IMR-90 (cell line): ENCODE measurements around the gene E2F8. TPM values are rescaled to one million over a fixed set of nuclear protein-coding genes. Genes with fewer than 3 reads are reported as not detected.
A peak's percentile ranks its signal among the peaks of the same experiment; 100 is the strongest.

Source experiments
- ATAC-seq: fragments of 200-7000 bp; cut with Tn5 transposase; 2 replicates; pipeline ENCODE4 v1.9.1; 2020; ENCODE audit warnings: low read depth, mild to moderate bottlenecking, moderate library complexity
- BruUV-seq: library from RNA; stranded (reverse); fragments of 400-500 nt; replicated peaks from 2 replicates; lab custom pipeline; 2021; lab: Mats Ljungman, UMichigan
- CTCF ChIA-PET: fragments of 300-600 bp; formaldehyde crosslinking; extraction: SDS; loops from one replicate; lab custom pipeline; 2021; ENCODE audit warnings: antibody characterized with exemption; lab: Yijun Ruan, JAX
- POLR2A ChIA-PET: fragments of 300-600 bp; sonication (Branson Sonifier 250); formaldehyde crosslinking; loops from one replicate; lab custom pipeline; 2022; ENCODE audit warnings: antibody characterized with exemption; ENCODE audit not compliant: unreplicated experiment; lab: Charles Lee
- DNase-seq: peaks from one replicate; pipeline ENCODE4 v3.0.0; 2013
- H2AFZ ChIP-seq: replicated peaks from 2 replicates; pipeline ENCODE3; 2013; ENCODE audit warnings: low read length, mild to moderate bottlenecking; ENCODE audit not compliant: poor library complexity
- H2AK5ac ChIP-seq: 2 replicates; pipeline ENCODE4 v1.6.1; 2013; ENCODE audit warnings: low read depth, low read length, inconsistent platforms
- H2AK9ac ChIP-seq: replicated peaks from 2 replicates; pipeline ENCODE3; 2013; ENCODE audit warnings: mild to moderate bottlenecking, low read depth, low read length, moderate library complexity; ENCODE audit not compliant: poor library complexity
- H2BK120ac ChIP-seq: 2 replicates; pipeline ENCODE4 v1.6.1; 2013; ENCODE audit warnings: low read depth, low read length, inconsistent platforms
- H2BK15ac ChIP-seq: 3 replicates; pipeline ENCODE4 v1.6.1; 2013; ENCODE audit warnings: low read depth, low read length, inconsistent platforms
- H2BK20ac ChIP-seq: 2 replicates; pipeline ENCODE4 v1.6.1; 2013; ENCODE audit warnings: low read depth, mild to moderate bottlenecking, inconsistent platforms, low read length, moderate library complexity
- H2BK5ac ChIP-seq: 2 replicates; pipeline ENCODE4 v1.6.1; 2013; ENCODE audit warnings: mild to moderate bottlenecking, low read depth, low read length, inconsistent platforms; ENCODE audit not compliant: poor library complexity, severe bottlenecking
- H3K14ac ChIP-seq: replicated peaks from 2 replicates; pipeline ENCODE4 v1.6.1; 2013; ENCODE audit warnings: low read depth, low read length, inconsistent platforms
- H3K18ac ChIP-seq: 2 replicates; pipeline ENCODE4 v1.6.1; 2013; ENCODE audit warnings: low read depth, low read length, control low read depth
- H3K23ac ChIP-seq: 2 replicates; pipeline ENCODE4 v1.6.1; 2013; ENCODE audit warnings: low read depth, low read length, inconsistent platforms
- H3K27ac ChIP-seq: 2 replicates; pipeline ENCODE4 v1.5.1; 2013; ENCODE audit warnings: mild to moderate bottlenecking, control low read depth, low read length; ENCODE audit not compliant: insufficient read depth
- H3K27me3 ChIP-seq: 2 replicates; pipeline ENCODE4 v1.6.1; 2013; ENCODE audit warnings: low read length; ENCODE audit not compliant: control insufficient read depth, insufficient read depth
- H3K36me3 ChIP-seq: 2 replicates; pipeline ENCODE4 v1.6.1; 2013; ENCODE audit warnings: low read length, mixed read lengths; ENCODE audit not compliant: control insufficient read depth, insufficient read depth
- H3K4ac ChIP-seq: 2 replicates; pipeline ENCODE4 v1.6.1; 2013; ENCODE audit warnings: low read depth, low read length, inconsistent platforms
- H3K4me1 ChIP-seq: 2 replicates; pipeline ENCODE4 v1.6.1; 2013; ENCODE audit warnings: low read length, mixed read lengths; ENCODE audit not compliant: control insufficient read depth, insufficient read depth
- H3K4me2 ChIP-seq: 2 replicates; pipeline ENCODE4 v1.6.1; 2013; ENCODE audit warnings: low read depth, mild to moderate bottlenecking, control low read depth, low read length, moderate library complexity
- H3K4me3 ChIP-seq: 2 replicates; pipeline ENCODE4 v1.5.1; 2013; ENCODE audit warnings: low read depth, mild to moderate bottlenecking, control low read depth, low read length, moderate library complexity; ENCODE audit not compliant: insufficient read depth
- H3K56ac ChIP-seq: 2 replicates; pipeline ENCODE4 v1.6.1; 2013; ENCODE audit warnings: low read length, inconsistent platforms; ENCODE audit not compliant: insufficient read depth; ENCODE audit errors: extremely low read depth
- H3K79me1 ChIP-seq, 2 experiments: 2 replicates each; pipeline ENCODE4 v1.6.1; 2013; ENCODE audit warnings: low read length in 2 of 2, inconsistent platforms in 1 of 2, low read depth in 1 of 2
- H3K9ac ChIP-seq: 2 replicates; pipeline ENCODE4 v1.6.1; 2013; ENCODE audit warnings: low read depth, low read length, control low read depth
- H3K9me1 ChIP-seq: 2 replicates; pipeline ENCODE4 v1.6.1; 2013; ENCODE audit warnings: low read length, inconsistent platforms; ENCODE audit not compliant: insufficient read depth
- H3K9me3 ChIP-seq: 2 replicates; pipeline ENCODE4 v1.6.1; 2013; ENCODE audit warnings: low read length; ENCODE audit not compliant: control insufficient read depth, insufficient read depth
- H4K20me1 ChIP-seq: 2 replicates; pipeline ENCODE4 v1.6.1; 2013; ENCODE audit warnings: low read length, inconsistent platforms; ENCODE audit not compliant: insufficient read depth
- H4K5ac ChIP-seq: 2 replicates; pipeline ENCODE4 v1.6.1; 2013; ENCODE audit warnings: mild to moderate bottlenecking, low read depth, low read length, control low read depth
- H4K8ac ChIP-seq, 2 experiments: 2 replicates each; pipeline ENCODE4 v1.6.1; 2013; ENCODE audit warnings: low read depth in 2 of 2, low read length in 2 of 2, control low read depth in 1 of 2, inconsistent platforms in 1 of 2
- H4K91ac ChIP-seq: 2 replicates; pipeline ENCODE4 v1.6.1; 2013; ENCODE audit warnings: low read depth, low read length, inconsistent platforms; ENCODE audit not compliant: insufficient read depth
- BHLHE40 ChIP-seq: fragments of 150-350 bp; IDR thresholded peaks from 2 replicates; pipeline ENCODE4 v1.6.1; 2016; ENCODE audit warnings: mild to moderate bottlenecking, low read depth, low read length
- CEBPB ChIP-seq: IDR thresholded peaks from 2 replicates; pipeline ENCODE4 v1.6.1; 2012; ENCODE audit warnings: low read depth, low read length, improper control_type of control experiment
- CHD1 ChIP-seq: IDR thresholded peaks from 2 replicates; pipeline ENCODE4 v1.6.1; 2012; ENCODE audit warnings: low read depth, low read length, improper control_type of control experiment
- FOS ChIP-seq: fragments of 150-350 bp; IDR thresholded peaks from 2 replicates; pipeline ENCODE4 v1.6.1; 2016; ENCODE audit warnings: low read depth, low read length
- MAFK ChIP-seq: IDR thresholded peaks from 2 replicates; pipeline ENCODE4 v1.6.1; 2012; ENCODE audit warnings: low read depth, low read length, improper control_type of control experiment
- MAZ ChIP-seq: IDR thresholded peaks from 2 replicates; pipeline ENCODE4 v1.6.1; 2012; ENCODE audit warnings: low read depth, mild to moderate bottlenecking, low read length, improper control_type of control experiment, moderate library complexity, borderline replicate concordance
- MXI1 ChIP-seq: IDR thresholded peaks from 2 replicates; pipeline ENCODE4 v1.6.1; 2012; ENCODE audit warnings: low read depth, mild to moderate bottlenecking, low read length, moderate library complexity, borderline replicate concordance
- NFE2L2 ChIP-seq: fragments of 150-350 bp; IDR thresholded peaks from 2 replicates; pipeline ENCODE4 v1.6.1; 2016; ENCODE audit warnings: low read depth, mild to moderate bottlenecking, low read length
- RAD21 ChIP-seq: IDR thresholded peaks from 2 replicates; pipeline ENCODE4 v1.6.1; 2012; ENCODE audit warnings: low read length, improper control_type of control experiment
- RCOR1 ChIP-seq: IDR thresholded peaks from 2 replicates; pipeline ENCODE4 v1.6.1; 2012; ENCODE audit warnings: mild to moderate bottlenecking, low read length, improper control_type of control experiment; ENCODE audit not compliant: insufficient replicate concordance
- RFX5 ChIP-seq: IDR thresholded peaks from 2 replicates; pipeline ENCODE4 v1.8.0; 2012; ENCODE audit warnings: low read depth, mild to moderate bottlenecking, low read length, moderate library complexity
- SMC3 ChIP-seq: fragments of 150-350 bp; IDR thresholded peaks from 2 replicates; pipeline ENCODE4 v1.6.1; 2016; ENCODE audit warnings: low read depth, mild to moderate bottlenecking, antibody characterized with exemption, low read length, moderate library complexity
- WGBS, 2 experiments: methylation state at CpG; one replicate each; pipeline versions ENCODE4 v1.1.5 to v1.1.7; 2013; ENCODE audit warnings: missing lambda C conversion rate in 2 of 2; ENCODE audit not compliant: insufficient read length in 1 of 2; ENCODE audit errors: extremely low coverage in 2 of 2; 5-methylcytosine and 5-hydroxymethylcytosine counted together
- dilution Hi-C: fragments of 300-500 bp; cut with HindIII; formaldehyde crosslinking; loops from one replicate; pipeline ENCODE4 v1.14.3; 2018; ENCODE audit warnings: low sequenced_read_pairs; ENCODE audit not compliant: unreplicated experiment
- in situ Hi-C: fragments of 300-500 bp; cut with MboI; formaldehyde crosslinking; loops from 3 replicates; pipeline ENCODE4 v1.14.3; 2019; ENCODE audit warnings: low sequenced_read_pairs, inconsistent platforms, mixed read lengths
- intact Hi-C: fragments of 100-400 bp; cut with micrococcal nuclease; formaldehyde crosslinking; loops from 2 replicates; pipeline ENCODE4 v1.10.0; 2022
- polyA plus RNA-seq, 3 experiments: library from polyadenylated mRNA; depleted of rRNA; stranded (reverse); fragments of >200 nt; gene quantifications; 2 replicates each; pipeline ENCODE4 v1.2.3, GENCODE V29; 2012; ENCODE audit warnings: low replicate concordance in 1 of 3
- total RNA-seq: library from RNA; depleted of rRNA; stranded (reverse); fragments of >200 nt; gene quantifications from 2 replicates; pipeline ENCODE4 v1.2.3, GENCODE V29; 2012
- TF ChIP-seq, protein P1 (sequence below): conservative IDR thresholded peaks from 2 replicates; pipeline ENCODE4 v1.5.1; 2012; ENCODE audit warnings: mild to moderate bottlenecking, low read depth, low read length, improper control_type of control experiment
- TF ChIP-seq, protein P2 (sequence below): fragments of 150-350 bp; IDR thresholded peaks from 2 replicates; pipeline ENCODE4 v1.6.1; 2016; ENCODE audit warnings: low read depth, mild to moderate bottlenecking, low read length, moderate library complexity, borderline replicate concordance

Gene E2F8
- total and polyA plus RNA-seq, 2 of the 4 experiments (the other 2 are of a cell fraction): 1.1 to 2.3 TPM

DNA sequence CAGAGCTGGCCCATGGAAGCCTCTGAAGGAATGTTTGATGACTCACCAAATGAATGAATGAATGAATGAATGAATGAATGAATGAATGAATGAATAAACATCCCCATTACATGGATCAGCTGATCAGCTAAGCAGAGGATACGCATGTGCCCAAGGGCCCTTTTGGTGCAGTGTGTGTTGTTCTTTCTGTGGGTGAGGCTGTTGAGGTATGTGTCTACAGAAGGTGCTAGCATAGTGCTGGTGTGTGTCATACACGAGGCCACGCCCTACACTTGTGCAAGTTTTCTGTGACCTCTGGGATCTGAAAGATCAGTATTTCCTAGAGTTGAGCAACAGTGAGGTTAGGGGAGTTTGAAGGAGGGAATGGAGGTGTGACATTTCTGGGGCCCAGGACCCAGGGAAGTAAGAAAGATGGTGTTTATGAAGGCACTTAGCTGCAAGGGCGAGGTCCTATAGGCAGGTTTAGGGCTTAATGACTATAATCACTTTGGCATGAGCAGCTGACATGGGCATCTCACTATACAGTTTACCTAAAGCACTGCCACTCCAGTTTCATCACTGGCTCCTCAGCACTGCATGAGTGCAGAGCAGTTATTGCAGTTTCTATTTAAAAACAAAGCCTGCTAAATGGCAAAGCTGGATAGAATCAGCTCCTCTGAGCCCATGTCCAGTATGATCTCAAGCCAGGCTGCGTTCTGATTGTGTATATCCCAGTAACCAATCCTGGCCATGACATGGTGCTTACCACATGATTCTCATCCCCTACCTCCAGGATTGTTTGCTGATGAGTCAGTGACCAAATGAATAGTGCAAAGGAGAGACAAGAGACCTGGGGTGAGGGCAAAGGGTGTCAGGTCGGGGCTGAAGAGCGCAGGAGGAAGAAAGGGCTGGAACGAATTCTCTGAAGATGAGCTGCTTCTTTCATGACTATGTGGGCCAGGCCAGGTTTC, 36.4 kb upstream of the E2F8 start (continued):
- TF ChIP-seq, protein P1, sequence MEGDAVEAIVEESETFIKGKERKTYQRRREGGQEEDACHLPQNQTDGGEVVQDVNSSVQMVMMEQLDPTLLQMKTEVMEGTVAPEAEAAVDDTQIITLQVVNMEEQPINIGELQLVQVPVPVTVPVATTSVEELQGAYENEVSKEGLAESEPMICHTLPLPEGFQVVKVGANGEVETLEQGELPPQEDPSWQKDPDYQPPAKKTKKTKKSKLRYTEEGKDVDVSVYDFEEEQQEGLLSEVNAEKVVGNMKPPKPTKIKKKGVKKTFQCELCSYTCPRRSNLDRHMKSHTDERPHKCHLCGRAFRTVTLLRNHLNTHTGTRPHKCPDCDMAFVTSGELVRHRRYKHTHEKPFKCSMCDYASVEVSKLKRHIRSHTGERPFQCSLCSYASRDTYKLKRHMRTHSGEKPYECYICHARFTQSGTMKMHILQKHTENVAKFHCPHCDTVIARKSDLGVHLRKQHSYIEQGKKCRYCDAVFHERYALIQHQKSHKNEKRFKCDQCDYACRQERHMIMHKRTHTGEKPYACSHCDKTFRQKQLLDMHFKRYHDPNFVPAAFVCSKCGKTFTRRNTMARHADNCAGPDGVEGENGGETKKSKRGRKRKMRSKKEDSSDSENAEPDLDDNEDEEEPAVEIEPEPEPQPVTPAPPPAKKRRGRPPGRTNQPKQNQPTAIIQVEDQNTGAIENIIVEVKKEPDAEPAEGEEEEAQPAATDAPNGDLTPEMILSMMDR: no peak

DNA sequence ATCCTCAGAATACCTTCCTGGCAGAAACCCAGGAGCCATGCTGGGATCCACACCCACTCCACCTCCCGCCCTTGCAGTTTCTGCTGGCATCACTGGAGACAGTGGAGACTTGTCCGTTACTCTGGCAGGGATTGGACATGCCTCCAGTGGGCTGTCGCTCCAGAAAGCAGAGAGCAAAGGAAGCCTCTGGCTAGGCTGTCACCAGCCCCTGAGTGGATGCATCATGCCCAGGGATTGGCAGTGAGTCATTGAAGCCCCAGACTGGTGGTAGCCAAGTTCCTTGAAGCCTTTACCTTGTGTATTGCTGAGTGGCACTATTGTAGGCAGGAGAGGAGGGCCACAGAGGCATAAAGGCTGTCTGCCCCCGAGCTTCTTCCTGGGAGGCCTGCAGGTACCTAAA, 34.8 kb upstream of the E2F8 start:
- POLR2A ChIA-PET: no interaction called here
- no peak for TF ChIP-seq RAD21
- no peak for TF ChIP-seq MAFK
- no peak for TF ChIP-seq FOS
- no peak for TF ChIP-seq CEBPB
- TF ChIP-seq CHD1: no peak
- TF ChIP-seq SMC3: no peak
- no peak for TF ChIP-seq BHLHE40
- no peak for TF ChIP-seq MAZ
- TF ChIP-seq MXI1: no peak
- TF ChIP-seq RFX5: no peak
- TF ChIP-seq NFE2L2: no peak
- TF ChIP-seq, protein P2, sequence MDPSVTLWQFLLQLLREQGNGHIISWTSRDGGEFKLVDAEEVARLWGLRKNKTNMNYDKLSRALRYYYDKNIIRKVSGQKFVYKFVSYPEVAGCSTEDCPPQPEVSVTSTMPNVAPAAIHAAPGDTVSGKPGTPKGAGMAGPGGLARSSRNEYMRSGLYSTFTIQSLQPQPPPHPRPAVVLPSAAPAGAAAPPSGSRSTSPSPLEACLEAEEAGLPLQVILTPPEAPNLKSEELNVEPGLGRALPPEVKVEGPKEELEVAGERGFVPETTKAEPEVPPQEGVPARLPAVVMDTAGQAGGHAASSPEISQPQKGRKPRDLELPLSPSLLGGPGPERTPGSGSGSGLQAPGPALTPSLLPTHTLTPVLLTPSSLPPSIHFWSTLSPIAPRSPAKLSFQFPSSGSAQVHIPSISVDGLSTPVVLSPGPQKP: no peak
- TF ChIP-seq RCOR1: no peak

More for the DNA sequence above, 34.8 kb upstream of the E2F8 start:
- WGBS, 2 experiments: 47% methylated on average over 2 of the region's 4 CpGs; no CpG with 5 or more reads in 1 of the 2 experiments
- no peak overlapping the region for H3K14ac ChIP-seq
- H2BK120ac ChIP-seq: no peak overlapping the region
- no peak overlapping the region for H3K9ac ChIP-seq
- no peak overlapping the region for H3K4me2 ChIP-seq
- H2BK5ac ChIP-seq: no peak overlapping the region
- no peaks in the 10 kb centered on the region for H3K36me3 ChIP-seq
- H4K20me1 ChIP-seq: no peaks in the 10 kb centered on the region
- H3K18ac ChIP-seq: no peak overlapping the region
- H2BK20ac ChIP-seq: no peak overlapping the region
- H2AFZ ChIP-seq: peak overlapping the region; percentile 10
- no peak overlapping the region for H3K23ac ChIP-seq
- H2BK15ac ChIP-seq: no peak overlapping the region
- H3K27me3 ChIP-seq: peaks cover 8% of the 10 kb centered on the region
- no peaks in the 10 kb centered on the region for H3K9me1 ChIP-seq
- ATAC-seq (no peak), DNase-seq (no peak)
- H2AK9ac ChIP-seq: no peak overlapping the region
- H3K79me1 ChIP-seq: no peaks in the 10 kb centered on the region
- CTCF ChIA-PET: no interaction called here
- H3K4me1 ChIP-seq: no peaks in the 10 kb centered on the region
- H3K9me3 ChIP-seq: no peaks in the 10 kb centered on the region
- H3K56ac ChIP-seq: no peak overlapping the region
- H3K4ac ChIP-seq: no peak overlapping the region
- H4K5ac ChIP-seq: no peak overlapping the region
- intact Hi-C loops: no loop called here
- H3K27ac ChIP-seq: no peak overlapping the region
- no peak overlapping the region for H4K91ac ChIP-seq
- no peak overlapping the region for H3K4me3 ChIP-seq
- no peak overlapping the region for H2AK5ac ChIP-seq
- dilution Hi-C loops: no loop called here
- in situ Hi-C loops: no loop called here
- no TSS peak for BruUV-seq
- no peak overlapping the region for H4K8ac ChIP-seq
